ENCODE data around the gene KRT13.

Gene KRT13

GRCh38 chr17:41475421-41475820 is 30.0 kb downstream of the KRT13 start:
- Histone ChIP-seq H3K4me1 (ENCODE audit: control insufficient read depth, insufficient read depth, low read length) (no peaks in the 10 kb centered on the region), H3K36me3 (ENCODE audit: insufficient read depth, low read length) (no peaks in the 10 kb centered on the region), H3K4me2 (ENCODE audit: low read length) (no peak overlapping the region), H3K9ac (ENCODE audit: low read depth, low read length) (no peak overlapping the region), H3K27me3 (ENCODE audit: control insufficient read depth, insufficient read depth, low read length) (peaks cover 41% of the 10 kb centered on the region), H3K9me3 (replicated peaks; ENCODE audit: low read length) (no peaks in the 10 kb centered on the region), H3K4me3 (ENCODE audit: low read length) (no peak overlapping the region)

- no peaks in the 10 kb centered on the region for H3K4me1 ChIP-seq (ENCODE audit: control insufficient read depth, insufficient read depth, low read length)
- H3K36me3 ChIP-seq (ENCODE audit: insufficient read depth, low read length): no peaks in the 10 kb centered on the region
- no peak overlapping the region for H3K4me3 ChIP-seq (ENCODE audit: low read length)
- no peak overlapping the region for H3K9ac ChIP-seq (ENCODE audit: low read depth, low read length)
- H3K4me2 ChIP-seq (ENCODE audit: low read length): no peak overlapping the region
- no peaks in the 10 kb centered on the region for H3K9me3 ChIP-seq (replicated peaks; ENCODE audit: low read length)
- H3K27me3 ChIP-seq (ENCODE audit: control insufficient read depth, insufficient read depth, low read length): peaks cover 41% of the 10 kb centered on the region
Observed at GRCh38 chr17:41474863-41475262, 30.5 kb downstream of the KRT13 start.

GRCh38 chr17:41468346-41468745 is 37.1 kb downstream of the KRT13 start:
- H3K4me2 ChIP-seq (ENCODE audit: low read length): no peak overlapping the region
- no peak overlapping the region for H3K4me3 ChIP-seq (ENCODE audit: low read length)
- no peaks in the 10 kb centered on the region for H3K9me3 ChIP-seq (replicated peaks; ENCODE audit: low read length)
- peaks cover 29% of the 10 kb centered on the region for H3K27me3 ChIP-seq (ENCODE audit: control insufficient read depth, insufficient read depth, low read length)
- H3K36me3 ChIP-seq (ENCODE audit: insufficient read depth, low read length): no peaks in the 10 kb centered on the region
- no peak overlapping the region for H3K9ac ChIP-seq (ENCODE audit: low read depth, low read length)
- peaks cover 19% of the 10 kb centered on the region for H3K4me1 ChIP-seq (ENCODE audit: control insufficient read depth, insufficient read depth, low read length)

- H3K9ac ChIP-seq (ENCODE audit: low read depth, low read length): no peak overlapping the region
- H3K4me2 ChIP-seq (ENCODE audit: low read length): no peak overlapping the region
- H3K4me3 ChIP-seq (ENCODE audit: low read length): no peak overlapping the region
- H3K9me3 ChIP-seq (replicated peaks; ENCODE audit: low read length): no peaks in the 10 kb centered on the region
- no peaks in the 10 kb centered on the region for H3K36me3 ChIP-seq (ENCODE audit: insufficient read depth, low read length)
- peaks cover 25% of the 10 kb centered on the region for H3K27me3 ChIP-seq (ENCODE audit: control insufficient read depth, insufficient read depth, low read length)
- peaks cover 19% of the 10 kb centered on the region for H3K4me1 ChIP-seq (ENCODE audit: control insufficient read depth, insufficient read depth, low read length)
Observed at GRCh38 chr17:41467561-41467960, 37.9 kb downstream of the KRT13 start.

GRCh38 chr17:41466988-41467387 is 38.4 kb downstream of the KRT13 start, which contains the start of gene KRT32:
Gene KRT32 (minus strand): TSS chr17:41467386. CDS start chr17:41467325, 61 bp downstream.
- no peak within 1 kb of the TSS for H3K4me2 ChIP-seq (ENCODE audit: low read length)
- no peak within 1 kb of the TSS for H3K9ac ChIP-seq (ENCODE audit: low read depth, low read length)
- H3K9me3 ChIP-seq (replicated peaks; ENCODE audit: low read length): no peaks in the 10 kb centered on the region
- H3K36me3 ChIP-seq (ENCODE audit: insufficient read depth, low read length): no peaks in the 10 kb centered on the region
- H3K4me1 ChIP-seq (ENCODE audit: control insufficient read depth, insufficient read depth, low read length): peaks cover 19% of the 10 kb centered on the region
- H3K4me3 ChIP-seq (ENCODE audit: low read length): no peak within 1 kb of the TSS
- H3K27me3 ChIP-seq (ENCODE audit: control insufficient read depth, insufficient read depth, low read length): peaks cover 25% of the 10 kb centered on the region

GRCh38 chr17:41464682-41465081 is 40.7 kb downstream of the KRT13 start:
- Histone ChIP-seq H3K4me2 (ENCODE audit: low read length) (no peak overlapping the region), H3K27me3 (ENCODE audit: control insufficient read depth, insufficient read depth, low read length) (peaks cover 21% of the 10 kb centered on the region), H3K9me3 (replicated peaks; ENCODE audit: low read length) (no peaks in the 10 kb centered on the region), H3K4me1 (ENCODE audit: control insufficient read depth, insufficient read depth, low read length) (peaks cover 19% of the 10 kb centered on the region), H3K4me3 (ENCODE audit: low read length) (no peak overlapping the region), H3K36me3 (ENCODE audit: insufficient read depth, low read length) (no peaks in the 10 kb centered on the region), H3K9ac (ENCODE audit: low read depth, low read length) (no peak overlapping the region)

GRCh38 chr17:41464173-41464572 is 41.2 kb downstream of the KRT13 start:
- Histone ChIP-seq H3K4me2 (ENCODE audit: low read length) (no peak overlapping the region), H3K4me3 (ENCODE audit: low read length) (no peak overlapping the region), H3K9ac (ENCODE audit: low read depth, low read length) (no peak overlapping the region), H3K9me3 (replicated peaks; ENCODE audit: low read length) (no peaks in the 10 kb centered on the region), H3K36me3 (ENCODE audit: insufficient read depth, low read length) (no peaks in the 10 kb centered on the region), H3K27me3 (ENCODE audit: control insufficient read depth, insufficient read depth, low read length) (peaks cover 24% of the 10 kb centered on the region), H3K4me1 (ENCODE audit: control insufficient read depth, insufficient read depth, low read length) (peaks cover 19% of the 10 kb centered on the region)

GRCh38 chr17:41463746-41464145 is 41.7 kb downstream of the KRT13 start:
- Histone ChIP-seq H3K36me3 (ENCODE audit: insufficient read depth, low read length) (no peaks in the 10 kb centered on the region), H3K4me3 (ENCODE audit: low read length) (no peak overlapping the region), H3K9ac (ENCODE audit: low read depth, low read length) (no peak overlapping the region), H3K4me2 (ENCODE audit: low read length) (no peak overlapping the region), H3K9me3 (replicated peaks; ENCODE audit: low read length) (no peaks in the 10 kb centered on the region), H3K27me3 (ENCODE audit: control insufficient read depth, insufficient read depth, low read length) (peaks cover 23% of the 10 kb centered on the region), H3K4me1 (ENCODE audit: control insufficient read depth, insufficient read depth, low read length) (peaks cover 19% of the 10 kb centered on the region)

- H3K4me1 ChIP-seq (ENCODE audit: control insufficient read depth, insufficient read depth, low read length): peaks cover 16% of the 10 kb centered on the region
- H3K27me3 ChIP-seq (ENCODE audit: control insufficient read depth, insufficient read depth, low read length): peaks cover 22% of the 10 kb centered on the region
- no peak overlapping the region for H3K4me2 ChIP-seq (ENCODE audit: low read length)
- no peak overlapping the region for H3K4me3 ChIP-seq (ENCODE audit: low read length)
- no peak overlapping the region for H3K9ac ChIP-seq (ENCODE audit: low read depth, low read length)
- H3K9me3 ChIP-seq (replicated peaks; ENCODE audit: low read length): no peaks in the 10 kb centered on the region
- no peaks in the 10 kb centered on the region for H3K36me3 ChIP-seq (ENCODE audit: insufficient read depth, low read length)
Observed at GRCh38 chr17:41462705-41463104, 42.7 kb downstream of the KRT13 start.

- Histone ChIP-seq H3K9ac (ENCODE audit: low read depth, low read length) (no peak overlapping the region), H3K4me2 (ENCODE audit: low read length) (no peak overlapping the region), H3K4me3 (ENCODE audit: low read length) (no peak overlapping the region), H3K36me3 (ENCODE audit: insufficient read depth, low read length) (no peaks in the 10 kb centered on the region), H3K27me3 (ENCODE audit: control insufficient read depth, insufficient read depth, low read length) (peaks cover 30% of the 10 kb centered on the region), H3K4me1 (ENCODE audit: control insufficient read depth, insufficient read depth, low read length) (peaks cover 10% of the 10 kb centered on the region), H3K9me3 (replicated peaks; ENCODE audit: low read length) (no peaks in the 10 kb centered on the region)
Observed at GRCh38 chr17:41457676-41458075, 47.7 kb downstream of the KRT13 start.

GRCh38 chr17:41456204-41456603 is 49.2 kb downstream of the KRT13 start:
- Histone ChIP-seq H3K9ac (ENCODE audit: low read depth, low read length) (no peak overlapping the region), H3K36me3 (ENCODE audit: insufficient read depth, low read length) (no peaks in the 10 kb centered on the region), H3K4me2 (ENCODE audit: low read length) (no peak overlapping the region), H3K9me3 (replicated peaks; ENCODE audit: low read length) (peaks cover 4% of the 10 kb centered on the region), H3K4me1 (ENCODE audit: control insufficient read depth, insufficient read depth, low read length) (peaks cover 10% of the 10 kb centered on the region), H3K27me3 (ENCODE audit: control insufficient read depth, insufficient read depth, low read length) (peaks cover 27% of the 10 kb centered on the region), H3K4me3 (ENCODE audit: low read length) (no peak overlapping the region)

- Histone ChIP-seq H3K4me2 (ENCODE audit: low read length) (peak overlapping the region; percentile 6), H3K27me3 (ENCODE audit: control insufficient read depth, insufficient read depth, low read length) (peaks cover 26% of the 10 kb centered on the region), H3K9me3 (replicated peaks; ENCODE audit: low read length) (peaks cover 4% of the 10 kb centered on the region), H3K9ac (ENCODE audit: low read depth, low read length) (no peak overlapping the region), H3K4me1 (ENCODE audit: control insufficient read depth, insufficient read depth, low read length) (peaks cover 10% of the 10 kb centered on the region), H3K4me3 (ENCODE audit: low read length) (no peak overlapping the region), H3K36me3 (ENCODE audit: insufficient read depth, low read length) (no peaks in the 10 kb centered on the region)
Observed at GRCh38 chr17:41455236-41455635, 50.2 kb downstream of the KRT13 start.
